Neural progenitor cell (in vitro differentiated cells): ENCODE data around the gene DYNLT1. TPM values are rescaled to one million over a fixed set of nuclear protein-coding genes. Genes with fewer than 3 reads are reported as not detected.

Experiments
- DNase-seq: peaks from one replicate; pipeline ENCODE4 v3.0.0-alpha.2; 2016; ENCODE audit warnings: low spot score
- H2AFZ ChIP-seq: fragments of 200-600 bp; sonication (generic); replicated peaks from 2 replicates; pipeline ENCODE4 v1.6.1; 2016; ENCODE audit warnings: antibody characterized with exemption
- H3F3A ChIP-seq: fragments of 200-600 bp; sonication (generic); 2 replicates; pipeline ENCODE4 v1.6.1; 2016; ENCODE audit warnings: antibody characterized with exemption, low read depth
- H3K27ac ChIP-seq: fragments of 200-600 bp; sonication (generic); 2 replicates; pipeline ENCODE4 v1.5.1; 2016; ENCODE audit warnings: mild to moderate bottlenecking
- H3K27me3 ChIP-seq: fragments of 200-600 bp; sonication (generic); 2 replicates; pipeline ENCODE4 v1.6.1; 2016; ENCODE audit warnings: mild to moderate bottlenecking, moderate library complexity
- H3K36me3 ChIP-seq: fragments of 200-600 bp; sonication (generic); 2 replicates; pipeline ENCODE4 v1.5.1; 2016
- H3K4me1 ChIP-seq: fragments of 200-600 bp; sonication (generic); 2 replicates; pipeline ENCODE4 v1.6.1; 2016; ENCODE audit warnings: mixed run types
- H3K4me2 ChIP-seq: fragments of 200-600 bp; sonication (generic); 2 replicates; pipeline ENCODE4 v1.6.1; 2016
- H3K4me3 ChIP-seq: fragments of 200-600 bp; sonication (generic); 2 replicates; pipeline ENCODE4 v1.5.1; 2016
- H3K79me2 ChIP-seq: fragments of 200-600 bp; sonication (generic); 2 replicates; pipeline ENCODE4 v1.6.1; 2016; ENCODE audit warnings: low read depth
- H3K9ac ChIP-seq: fragments of 200-600 bp; sonication (generic); 2 replicates; pipeline ENCODE4 v1.6.1; 2016
- H3K9me3 ChIP-seq: fragments of 200-600 bp; sonication (generic); 2 replicates; pipeline ENCODE4 v1.5.1; 2016; ENCODE audit warnings: low read depth
- H4K20me1 ChIP-seq: fragments of 200-600 bp; sonication (generic); 2 replicates; pipeline ENCODE4 v1.6.1; 2016; ENCODE audit warnings: low read depth
- H3K27ac Mint-ChIP-seq: 3 replicates; pipeline ENCODE4 v1.8.0; 2021; ENCODE audit warnings: mixed read lengths
- H3K27me3 Mint-ChIP-seq: 2 replicates; pipeline ENCODE4 v1.8.0; 2022; ENCODE audit warnings: low read depth, mild to moderate bottlenecking, inconsistent platforms, moderate library complexity, mixed read lengths; ENCODE audit not compliant: insufficient read depth
- H3K36me3 Mint-ChIP-seq: 3 replicates; pipeline ENCODE4 v1.8.0; 2021; ENCODE audit warnings: mixed read lengths
- H3K4me1 Mint-ChIP-seq: 3 replicates; pipeline ENCODE4 v1.8.0; 2021; ENCODE audit warnings: mixed read lengths
- H3K4me3 Mint-ChIP-seq: 3 replicates; pipeline ENCODE4 v1.8.0; 2021; ENCODE audit warnings: mild to moderate bottlenecking, moderate library complexity, mixed read lengths
- H3K9me3 Mint-ChIP-seq: 3 replicates; pipeline ENCODE4 v1.8.0; 2020; ENCODE audit warnings: mixed read lengths
- EZH2 ChIP-seq: fragments of 200-600 bp; sonication (generic); IDR thresholded peaks from 2 replicates; pipeline ENCODE4 v1.6.1; 2017; ENCODE audit warnings: antibody characterized with exemption, mild to moderate bottlenecking, moderate library complexity
- EZH2phosphoT487 ChIP-seq: fragments of 200-600 bp; sonication (generic); IDR thresholded peaks from 2 replicates; pipeline ENCODE4 v1.6.1; 2017; ENCODE audit warnings: antibody characterized with exemption
- total RNA-seq: library from RNA; depleted of rRNA; stranded (reverse); fragments of >200 nt; gene quantifications from 2 replicates; pipeline ENCODE4 v1.2.3, GENCODE V29; 2015; ENCODE audit warnings: low replicate concordance
- TF ChIP-seq, protein P1 (sequence below): fragments of 200-600 bp; sonication (generic); IDR thresholded peaks from 2 replicates; pipeline ENCODE4 v1.5.1; 2017; ENCODE audit warnings: antibody characterized with exemption, mild to moderate bottlenecking

DYNLT1 gene
- total RNA-seq, 1 donor from 2014 or later, result 82.8 TPM

DNA sequence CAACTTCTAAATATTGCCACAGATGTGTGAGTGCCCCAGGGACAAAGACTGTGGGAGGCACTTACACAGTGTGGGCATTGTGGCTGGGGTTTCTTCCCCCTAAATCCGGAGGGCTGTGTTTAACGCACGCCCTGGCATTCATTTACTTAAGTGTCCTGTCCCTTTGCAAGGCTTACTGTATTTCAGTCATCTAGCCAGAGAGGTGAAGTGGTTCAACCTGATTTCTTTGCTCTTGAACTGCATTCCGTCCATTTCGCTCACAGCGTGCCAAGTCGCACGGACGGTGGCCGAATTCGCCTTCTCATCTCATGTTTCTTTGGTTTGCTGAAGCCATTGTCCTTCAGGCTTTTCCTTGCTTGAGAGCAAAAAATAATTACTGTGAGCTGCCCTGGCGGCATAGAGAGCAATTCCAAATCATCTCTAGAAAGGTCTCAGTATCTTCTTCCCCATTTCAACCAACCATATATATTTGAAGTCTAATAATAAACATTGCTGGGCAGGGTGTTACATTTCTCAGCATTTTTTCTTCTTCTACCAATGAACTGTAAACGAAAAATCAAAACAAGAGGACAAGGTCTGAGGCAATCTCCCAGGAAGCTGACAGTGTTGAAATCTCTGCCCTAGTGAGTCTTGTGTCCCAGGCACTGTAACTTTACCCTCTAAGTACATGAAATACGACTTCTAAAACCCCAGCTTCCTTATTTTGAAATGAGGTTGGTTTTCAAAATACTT lies 22.3 kb upstream of the DYNLT1 start:
- H3K9ac ChIP-seq, result no peak overlapping the region
- H3K4me2 ChIP-seq, result no peak overlapping the region
- DNase-seq, result no peak
- no peak overlapping the region for H3K27ac Mint-ChIP-seq
- no peaks in the 10 kb centered on the region for H3K27me3 ChIP-seq
- H3K9me3 Mint-ChIP-seq, result no peaks in the 10 kb centered on the region
- TF ChIP-seq, protein P1, sequence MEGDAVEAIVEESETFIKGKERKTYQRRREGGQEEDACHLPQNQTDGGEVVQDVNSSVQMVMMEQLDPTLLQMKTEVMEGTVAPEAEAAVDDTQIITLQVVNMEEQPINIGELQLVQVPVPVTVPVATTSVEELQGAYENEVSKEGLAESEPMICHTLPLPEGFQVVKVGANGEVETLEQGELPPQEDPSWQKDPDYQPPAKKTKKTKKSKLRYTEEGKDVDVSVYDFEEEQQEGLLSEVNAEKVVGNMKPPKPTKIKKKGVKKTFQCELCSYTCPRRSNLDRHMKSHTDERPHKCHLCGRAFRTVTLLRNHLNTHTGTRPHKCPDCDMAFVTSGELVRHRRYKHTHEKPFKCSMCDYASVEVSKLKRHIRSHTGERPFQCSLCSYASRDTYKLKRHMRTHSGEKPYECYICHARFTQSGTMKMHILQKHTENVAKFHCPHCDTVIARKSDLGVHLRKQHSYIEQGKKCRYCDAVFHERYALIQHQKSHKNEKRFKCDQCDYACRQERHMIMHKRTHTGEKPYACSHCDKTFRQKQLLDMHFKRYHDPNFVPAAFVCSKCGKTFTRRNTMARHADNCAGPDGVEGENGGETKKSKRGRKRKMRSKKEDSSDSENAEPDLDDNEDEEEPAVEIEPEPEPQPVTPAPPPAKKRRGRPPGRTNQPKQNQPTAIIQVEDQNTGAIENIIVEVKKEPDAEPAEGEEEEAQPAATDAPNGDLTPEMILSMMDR, result no peak
- TF ChIP-seq EZH2 (no peak), EZH2phosphoT487 (no peak)
- no peak overlapping the region for H3K4me3 Mint-ChIP-seq
- H3K4me1 Mint-ChIP-seq, result peaks cover 12% of the 10 kb centered on the region
- H3K4me1 ChIP-seq, result peaks cover 22% of the 10 kb centered on the region
- no peaks in the 10 kb centered on the region for H4K20me1 ChIP-seq
- no peak overlapping the region for H3K27ac ChIP-seq
- H3K36me3 ChIP-seq, result no peaks in the 10 kb centered on the region
- H3K79me2 ChIP-seq, result no peaks in the 10 kb centered on the region
- H2AFZ ChIP-seq, result no peak overlapping the region
- H3F3A ChIP-seq, result peaks cover 3% of the 10 kb centered on the region
- H3K4me3 ChIP-seq, result no peak overlapping the region
- H3K36me3 Mint-ChIP-seq, result no peaks in the 10 kb centered on the region
- H3K27me3 Mint-ChIP-seq, result peaks cover 4% of the 10 kb centered on the region
- no peaks in the 10 kb centered on the region for H3K9me3 ChIP-seq

DNA sequence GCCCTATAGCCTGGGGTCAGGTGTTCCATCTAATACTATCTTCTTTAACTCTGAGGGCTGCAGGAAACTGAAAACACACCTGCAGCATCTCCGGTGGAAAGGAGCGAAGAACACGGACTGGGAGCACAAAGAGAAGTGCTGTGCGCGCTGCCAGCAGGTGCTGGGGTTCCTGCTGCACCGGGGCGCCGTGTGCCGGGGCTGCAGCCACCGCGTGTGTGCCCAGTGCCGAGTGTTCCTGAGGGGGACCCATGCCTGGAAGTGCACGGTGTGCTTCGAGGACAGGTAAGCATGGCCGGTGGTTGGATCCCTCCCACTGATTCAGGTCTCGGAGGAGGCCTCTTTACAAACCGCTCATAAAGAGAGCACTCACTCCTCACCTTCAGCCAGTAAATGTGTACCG lies 20.8 kb upstream of the DYNLT1 start:
- Mint-ChIP-seq H3K4me3 (no peak overlapping the region), H3K4me1 (peaks cover 12% of the 10 kb centered on the region), H3K36me3 (no peaks in the 10 kb centered on the region), H3K27ac (no peak overlapping the region), H3K9me3 (no peaks in the 10 kb centered on the region), H3K27me3 (peaks cover 4% of the 10 kb centered on the region)
- H3K4me3 ChIP-seq, result no peak overlapping the region
- no peaks in the 10 kb centered on the region for H3K27me3 ChIP-seq
- H3K4me2 ChIP-seq, result no peak overlapping the region
- H3K9me3 ChIP-seq, result no peaks in the 10 kb centered on the region
- H3F3A ChIP-seq, result peaks cover 3% of the 10 kb centered on the region
- H3K4me1 ChIP-seq, result peaks cover 22% of the 10 kb centered on the region
- H3K9ac ChIP-seq, result no peak overlapping the region
- no peaks in the 10 kb centered on the region for H3K36me3 ChIP-seq
- no peak overlapping the region for H2AFZ ChIP-seq
- no peaks in the 10 kb centered on the region for H3K79me2 ChIP-seq
- H3K27ac ChIP-seq, result no peak overlapping the region
- no peak for TF ChIP-seq EZH2phosphoT487
- TF ChIP-seq, protein P1, result no peak
- TF ChIP-seq EZH2, result no peak
- no peaks in the 10 kb centered on the region for H4K20me1 ChIP-seq
- DNase-seq, result no peak

DNA sequence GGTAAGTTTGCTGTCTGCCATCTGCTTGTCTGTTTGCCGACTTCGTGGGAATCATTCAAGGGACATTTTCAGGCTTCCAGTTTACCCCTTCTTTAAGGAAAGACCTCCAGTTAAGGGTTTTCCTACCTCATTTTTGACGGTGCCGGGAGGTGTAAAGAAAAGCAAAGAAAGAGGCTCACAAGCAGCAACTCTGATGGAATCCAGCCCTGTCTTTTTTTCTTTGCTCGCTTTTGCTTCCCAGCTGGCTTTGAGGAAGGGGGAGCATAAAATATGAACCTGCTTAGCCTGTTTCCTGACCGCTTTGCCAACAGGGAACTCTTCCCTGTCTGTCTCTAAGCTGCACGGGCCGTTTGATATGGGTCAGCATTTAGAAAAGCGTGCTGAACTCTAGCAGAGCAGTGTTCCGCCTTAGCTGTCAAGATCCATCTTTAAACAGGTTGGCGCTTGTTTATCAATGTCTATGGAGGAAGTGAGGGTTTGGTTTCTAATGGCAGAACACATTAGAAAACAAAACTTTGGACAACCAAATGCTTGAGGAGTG lies 19.2 kb upstream of the DYNLT1 start:
- no peaks in the 10 kb centered on the region for H3K79me2 ChIP-seq
- H3K4me3 Mint-ChIP-seq, result no peak overlapping the region
- no peak overlapping the region for H3K27ac Mint-ChIP-seq
- H3K4me2 ChIP-seq, result peak overlapping the region; percentile 40
- no peak for DNase-seq
- H3K9me3 ChIP-seq, result no peaks in the 10 kb centered on the region
- H2AFZ ChIP-seq, result peak overlapping the region; percentile 96
- H3K27me3 ChIP-seq, result no peaks in the 10 kb centered on the region
- TF ChIP-seq EZH2 (no peak), EZH2phosphoT487 (no peak)
- TF ChIP-seq, protein P1, result no peak
- peaks cover 17% of the 10 kb centered on the region for H3K4me1 ChIP-seq
- no peaks in the 10 kb centered on the region for H3K36me3 ChIP-seq
- H3K27ac ChIP-seq, result no peak overlapping the region
- no peaks in the 10 kb centered on the region for H3K36me3 Mint-ChIP-seq
- peaks cover 9% of the 10 kb centered on the region for H3K27me3 Mint-ChIP-seq
- H3K4me1 Mint-ChIP-seq, result peaks cover 12% of the 10 kb centered on the region
- H4K20me1 ChIP-seq, result no peaks in the 10 kb centered on the region
- no peak overlapping the region for H3K4me3 ChIP-seq
- no peak overlapping the region for H3K9ac ChIP-seq
- peaks cover 3% of the 10 kb centered on the region for H3F3A ChIP-seq
- H3K9me3 Mint-ChIP-seq, result no peaks in the 10 kb centered on the region
